Progenitor cell of endocrine pancreas (in vitro differentiated cells): ENCODE results near the gene SLC25A22. TPM values are rescaled to one million over a fixed set of nuclear protein-coding genes. Genes with fewer than 3 reads are reported as not detected.

ENCODE experiments used
- DNase-seq: peaks from one replicate; pipeline ENCODE4 v3.0.0; 2021; ENCODE audit warnings: low spot score; ENCODE audit not compliant: unreplicated experiment
- H3K27ac Mint-ChIP-seq: 2 replicates; pipeline ENCODE4 v1.8.0; 2021; ENCODE audit warnings: mild to moderate bottlenecking, moderate library complexity, mixed read lengths
- H3K27me3 Mint-ChIP-seq: 2 replicates; pipeline ENCODE4 v1.8.0; 2021; ENCODE audit warnings: mixed read lengths
- H3K36me3 Mint-ChIP-seq: 2 replicates; pipeline ENCODE4 v1.8.0; 2022; ENCODE audit warnings: mixed read lengths; ENCODE audit not compliant: insufficient read depth
- H3K4me1 Mint-ChIP-seq: 2 replicates; pipeline ENCODE4 v1.8.0; 2021; ENCODE audit warnings: low read depth, mixed read lengths
- H3K4me3 Mint-ChIP-seq: 2 replicates; pipeline ENCODE4 v1.8.0; 2021; ENCODE audit warnings: low read depth, mild to moderate bottlenecking, moderate library complexity, mixed read lengths
- H3K9me3 Mint-ChIP-seq: 2 replicates; pipeline ENCODE4 v1.8.0; 2021; ENCODE audit warnings: low read depth, mixed read lengths
- CTCF ChIP-seq: fragments of 200-600 bp; sonication (generic); IDR thresholded peaks from one replicate; pipeline ENCODE4 v1.5.0; 2021; ENCODE audit warnings: antibody characterized with exemption, mild to moderate bottlenecking; ENCODE audit not compliant: unreplicated experiment
- total RNA-seq: library from RNA; stranded (reverse); gene quantifications from 2 replicates; pipeline ENCODE4 v1.2.1, GENCODE V29; 2021

SLC25A22 gene
- total RNA-seq, 1 donor from 2014 or later = 40.5 TPM

DNA sequence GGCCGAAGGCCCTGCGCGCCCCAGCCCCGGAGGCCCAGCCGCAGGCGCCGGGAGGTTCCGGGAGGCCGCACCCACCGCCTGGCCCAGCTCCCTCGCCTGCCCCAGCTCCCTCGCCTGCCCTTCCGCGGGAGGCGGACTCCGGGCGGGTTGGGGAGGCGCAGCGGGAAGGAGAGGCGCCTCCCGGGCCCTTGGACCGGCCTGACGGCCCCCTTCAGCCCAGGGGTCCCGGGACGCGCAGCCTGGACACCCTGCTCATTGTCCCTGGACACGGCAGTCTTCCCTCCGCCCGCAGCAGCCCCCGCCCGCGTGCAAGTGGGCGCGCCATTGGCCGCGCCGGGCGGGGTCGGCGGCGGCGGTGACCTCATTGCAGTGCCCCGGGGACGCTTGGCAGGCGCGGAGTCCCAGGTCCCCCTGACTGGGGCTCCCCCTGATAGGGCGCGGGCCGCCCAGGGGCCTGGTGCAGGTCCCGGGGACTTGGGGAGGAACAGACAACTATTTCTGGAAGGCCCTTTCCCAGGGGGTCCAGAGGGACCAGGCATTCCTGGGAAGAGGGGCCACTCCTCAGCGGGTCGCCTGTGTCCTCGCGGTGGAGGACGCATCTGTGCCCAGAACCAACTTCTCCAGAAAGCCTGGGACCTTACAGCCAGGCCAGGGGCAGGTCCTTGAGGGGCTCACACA is 35.2 kb upstream of the SLC25A22 start:
- DNase-seq = peak; percentile 44
- Mint-ChIP-seq H3K4me1 (peaks cover 6% of the 10 kb centered on the region), H3K27ac (no peak overlapping the region), H3K27me3 (peaks cover 28% of the 10 kb centered on the region), H3K9me3 (no peaks in the 10 kb centered on the region), H3K4me3 (peak overlapping the region; percentile 68), H3K36me3 (no peaks in the 10 kb centered on the region)
- TF ChIP-seq CTCF = no peak

GRCh38 chr11:832529-833113 is 34.5 kb upstream of the SLC25A22 start, which contains the start of gene CD151:
CD151 (plus strand) TSS chr11:832952; CDS start chr11:836070, 3,118 bp downstream.
- peak within 1 kb of the TSS; percentile 59 for H3K27ac Mint-ChIP-seq
- H3K36me3 Mint-ChIP-seq = no peaks in the 10 kb centered on the region

GRCh38 chr11:831961-832528 is 34.0 kb upstream of the SLC25A22 start:
- no peak for DNase-seq
- Mint-ChIP-seq H3K36me3 (no peaks in the 10 kb centered on the region), H3K27ac (no peak overlapping the region), H3K4me1 (peaks cover 11% of the 10 kb centered on the region), H3K27me3 (peaks cover 35% of the 10 kb centered on the region), H3K9me3 (no peaks in the 10 kb centered on the region), H3K4me3 (peak overlapping the region; percentile 69)
- TF ChIP-seq CTCF = no peak

More at GRCh38 chr11:832529-833113, 34.5 kb upstream of the SLC25A22 start, which contains the start of gene CD151:
- DNase-seq = peak; percentile 38
- peaks cover 34% of the 10 kb centered on the region for H3K27me3 Mint-ChIP-seq
- peak within 1 kb of the TSS; percentile 69 for H3K4me3 Mint-ChIP-seq
- H3K4me1 Mint-ChIP-seq = peaks cover 9% of the 10 kb centered on the region
- no peaks in the 10 kb centered on the region for H3K9me3 Mint-ChIP-seq
- no peak for TF ChIP-seq CTCF

- H3K4me3 Mint-ChIP-seq = peak overlapping the region; percentile 56
- H3K4me1 Mint-ChIP-seq = peaks cover 12% of the 10 kb centered on the region
- no peak for DNase-seq
- H3K9me3 Mint-ChIP-seq = no peaks in the 10 kb centered on the region
- no peaks in the 10 kb centered on the region for H3K36me3 Mint-ChIP-seq
- H3K27ac Mint-ChIP-seq = no peak overlapping the region
- TF ChIP-seq CTCF = no peak
- H3K27me3 Mint-ChIP-seq = peaks cover 35% of the 10 kb centered on the region
Observed at GRCh38 chr11:831118-831864, 33.2 kb upstream of the SLC25A22 start.
